Measurements from ENCODE around the gene TRIM7. TPM values are rescaled to one million over a fixed set of nuclear protein-coding genes. Genes with fewer than 3 reads are reported as not detected.

The TRIM7 gene
- total RNA-seq, 6 experiments from 2014 or later: 0.07 to 1.4 (median 0.26) TPM; not detected in 1

GRCh38 chr5:181187500-181188213, 17.3 kb downstream of the TRIM7 start:
- WGBS (ENCODE audit: insufficient coverage, low coverage, low lambda C conversion rate, missing lambda C conversion rate): 6% methylated on average over 27 of the region's 37 CpGs
- intact Hi-C loops (cut with DNase I): no loop called here
- no peaks in the 10 kb centered on the region for H3K9me3 ChIP-seq
- no peak for ATAC-seq
- TF ChIP-seq CTCF (IDR thresholded peaks at IDR 0.05) (peak in 2 of 4 donors; percentile 5 to 18), POLR2A (IDR thresholded peaks at IDR 0.05) (no peak)
- DNase-seq: peak in 1 of 3 donors; percentile 48
- H3K4me1 ChIP-seq: peaks cover 0 to 18% (median 0%) of the 10 kb centered on the region in 4 donors
- no peak overlapping the region for H3K27ac ChIP-seq
- H3K27me3 ChIP-seq: no peaks in the 10 kb centered on the region
- peak overlapping the region in 2 of 3 donors; percentile 71 to 88 for H3K4me3 ChIP-seq
- H3K36me3 ChIP-seq: no peaks in the 10 kb centered on the region

- H3K4me3 ChIP-seq: no peak overlapping the region
These were observed 18.0 kb downstream of the TRIM7 start for GRCh38 chr5:181186986-181187499.

GRCh38 chr5:181186022-181186421, 19.0 kb downstream of the TRIM7 start:
- H3K36me3 ChIP-seq: no peaks in the 10 kb centered on the region
- ATAC-seq (no peak), DNase-seq (no peak)
- H3K27me3 ChIP-seq: no peaks in the 10 kb centered on the region
- intact Hi-C loops (cut with DNase I): no loop called here
- H3K9me3 ChIP-seq: no peaks in the 10 kb centered on the region
- TF ChIP-seq CTCF (IDR thresholded peaks at IDR 0.05): no peak
- no peak for TF ChIP-seq POLR2A (IDR thresholded peaks at IDR 0.05)
- 76% methylated on average over 4 of the region's 6 CpGs for WGBS (ENCODE audit: insufficient coverage, low coverage, low lambda C conversion rate, missing lambda C conversion rate)
- H3K4me3 ChIP-seq: no peak overlapping the region
- no peak overlapping the region for H3K27ac ChIP-seq
- H3K4me1 ChIP-seq: peaks cover 0 to 14% (median 0%) of the 10 kb centered on the region in 4 donors

More at GRCh38 chr5:181186986-181187499, 18.0 kb downstream of the TRIM7 start:
- H3K27me3 ChIP-seq: no peaks in the 10 kb centered on the region
- ATAC-seq: no peak
- no peaks in the 10 kb centered on the region for H3K9me3 ChIP-seq
- no peak for DNase-seq
- H3K27ac ChIP-seq: no peak overlapping the region
- WGBS (ENCODE audit: insufficient coverage, low coverage, low lambda C conversion rate, missing lambda C conversion rate): 45% methylated on average over 8 of the region's 8 CpGs
- H3K4me1 ChIP-seq: peaks cover 0 to 14% (median 0%) of the 10 kb centered on the region in 4 donors
- TF ChIP-seq CTCF (IDR thresholded peaks at IDR 0.05): no peak
- no peak for TF ChIP-seq POLR2A (IDR thresholded peaks at IDR 0.05)
- intact Hi-C loops (cut with DNase I): no loop called here
- H3K36me3 ChIP-seq: no peaks in the 10 kb centered on the region

GRCh38 chr5:181185560-181185959, 19.4 kb downstream of the TRIM7 start:
- no peak overlapping the region for H3K27ac ChIP-seq
- 84% methylated on average over 7 of the region's 13 CpGs for WGBS (ENCODE audit: insufficient coverage, low coverage, low lambda C conversion rate, missing lambda C conversion rate)
- no peak for TF ChIP-seq CTCF (IDR thresholded peaks at IDR 0.05)
- no peak for TF ChIP-seq POLR2A (IDR thresholded peaks at IDR 0.05)
- no peak for DNase-seq
- no peaks in the 10 kb centered on the region for H3K27me3 ChIP-seq
- no peaks in the 10 kb centered on the region for H3K36me3 ChIP-seq
- H3K4me3 ChIP-seq: no peak overlapping the region
- intact Hi-C loops (cut with DNase I): no loop called here
- ATAC-seq: no peak
- H3K4me1 ChIP-seq: peaks cover 0 to 14% (median 0%) of the 10 kb centered on the region in 4 donors
- no peaks in the 10 kb centered on the region for H3K9me3 ChIP-seq
